ENCODE results near the gene HMG20B.

The HMG20B gene

DNA sequence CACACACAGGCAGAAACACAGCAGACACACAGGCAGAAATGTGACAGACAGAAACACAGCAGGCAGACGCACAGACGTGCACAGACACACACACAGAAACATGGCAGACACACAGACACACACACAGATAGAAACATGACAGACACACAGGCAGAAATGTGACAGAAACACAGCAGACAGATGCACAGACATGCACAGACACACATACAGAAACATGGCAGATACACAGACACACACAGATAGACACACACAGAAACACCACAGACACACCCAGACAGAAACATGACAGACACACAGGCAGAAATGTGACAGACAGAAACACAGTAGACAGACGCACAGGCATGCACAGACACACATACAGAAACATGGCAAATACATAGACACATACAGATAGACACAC lies 32.6 kb downstream of the HMG20B start:
- no peak for DNase-seq (ENCODE audit: extremely low read depth in 1 of 2, low read depth in 1 of 2)

DNA sequence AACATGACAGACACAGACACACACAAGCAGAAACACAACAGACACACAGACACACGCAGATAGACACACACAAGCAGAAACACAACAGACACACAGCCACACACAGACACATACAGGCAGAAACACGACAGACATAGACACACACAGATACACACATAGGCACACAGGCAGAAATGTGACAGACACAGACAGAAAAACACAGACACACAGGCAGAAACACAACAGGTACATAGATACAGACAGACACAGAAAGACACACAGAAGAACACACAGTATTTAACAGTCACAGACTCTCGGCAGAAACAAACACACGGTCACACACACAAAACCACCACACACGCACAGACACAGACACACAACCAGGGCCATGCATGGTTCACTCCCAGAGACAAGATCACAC lies 33.0 kb downstream of the HMG20B start:
- no peak for DNase-seq (ENCODE audit: extremely low read depth in 1 of 2, low read depth in 1 of 2)

DNA sequence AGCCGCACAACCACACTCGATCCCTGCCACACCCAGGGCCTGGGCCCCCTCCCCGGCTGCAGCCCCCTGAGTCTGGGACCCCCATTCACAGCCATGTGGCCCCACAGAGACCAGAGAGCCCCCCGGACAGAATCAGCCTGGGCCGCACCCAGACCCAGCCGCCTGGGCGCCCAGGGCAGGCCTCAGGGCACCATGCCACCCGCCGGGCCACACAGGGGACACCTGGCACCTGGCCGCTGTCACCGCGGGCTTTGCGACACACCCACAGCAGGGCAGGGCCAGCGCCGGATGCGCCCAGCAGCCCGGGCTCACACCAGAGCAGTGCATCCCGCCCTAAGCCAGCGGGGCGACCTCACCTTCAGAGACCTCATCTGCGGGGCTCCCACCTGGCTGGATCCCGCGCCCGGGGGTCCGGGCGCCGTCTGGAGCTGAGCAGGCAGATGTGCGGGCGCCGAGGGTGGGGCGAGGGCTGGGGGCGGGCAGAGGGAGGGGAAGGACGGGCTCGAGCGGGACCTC lies 33.5 kb downstream of the HMG20B start:
- peak in 1 of 2 donors; percentile 16 for DNase-seq (ENCODE audit: extremely low read depth in 1 of 2, low read depth in 1 of 2)

DNA sequence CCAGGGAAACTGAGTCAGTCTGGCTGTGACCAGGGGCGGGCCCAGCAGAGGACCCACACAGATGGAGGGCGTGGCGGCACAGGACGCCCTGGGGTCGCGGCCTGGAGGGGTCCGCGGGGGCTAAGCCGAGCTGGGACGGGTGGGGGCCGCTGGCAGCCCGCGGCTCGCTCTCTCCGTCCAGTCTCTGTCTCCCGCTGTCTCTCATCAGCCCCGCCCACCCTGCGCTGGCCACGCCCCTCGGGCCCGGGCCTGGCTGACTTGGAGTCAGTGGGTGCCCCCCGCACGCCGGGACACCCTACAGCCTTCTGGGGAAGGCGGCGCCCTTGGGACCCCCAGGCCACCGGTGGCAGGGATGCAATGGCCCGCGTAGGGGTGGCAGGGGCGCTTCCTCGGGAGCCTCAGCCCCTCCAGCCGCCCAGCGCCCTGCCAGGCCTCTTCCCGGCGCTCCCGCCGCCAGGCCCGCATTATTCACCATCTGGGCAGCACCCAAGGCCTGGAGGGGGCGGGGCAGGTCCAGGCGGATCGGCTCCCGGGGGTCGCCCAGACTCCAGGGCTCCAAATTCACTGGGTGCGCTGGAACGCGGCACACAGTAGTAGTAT lies 34.0 kb downstream of the HMG20B start, which contains the start of gene TBXA2R:
Gene TBXA2R (minus strand): TSS at position 186 of the 600 bp plus-strand sequence. CDS start 6,241 bp downstream, outside the sequence.
- peak in 1 of 2 donors; percentile 31 for DNase-seq (ENCODE audit: extremely low read depth in 1 of 2, low read depth in 1 of 2)

DNA sequence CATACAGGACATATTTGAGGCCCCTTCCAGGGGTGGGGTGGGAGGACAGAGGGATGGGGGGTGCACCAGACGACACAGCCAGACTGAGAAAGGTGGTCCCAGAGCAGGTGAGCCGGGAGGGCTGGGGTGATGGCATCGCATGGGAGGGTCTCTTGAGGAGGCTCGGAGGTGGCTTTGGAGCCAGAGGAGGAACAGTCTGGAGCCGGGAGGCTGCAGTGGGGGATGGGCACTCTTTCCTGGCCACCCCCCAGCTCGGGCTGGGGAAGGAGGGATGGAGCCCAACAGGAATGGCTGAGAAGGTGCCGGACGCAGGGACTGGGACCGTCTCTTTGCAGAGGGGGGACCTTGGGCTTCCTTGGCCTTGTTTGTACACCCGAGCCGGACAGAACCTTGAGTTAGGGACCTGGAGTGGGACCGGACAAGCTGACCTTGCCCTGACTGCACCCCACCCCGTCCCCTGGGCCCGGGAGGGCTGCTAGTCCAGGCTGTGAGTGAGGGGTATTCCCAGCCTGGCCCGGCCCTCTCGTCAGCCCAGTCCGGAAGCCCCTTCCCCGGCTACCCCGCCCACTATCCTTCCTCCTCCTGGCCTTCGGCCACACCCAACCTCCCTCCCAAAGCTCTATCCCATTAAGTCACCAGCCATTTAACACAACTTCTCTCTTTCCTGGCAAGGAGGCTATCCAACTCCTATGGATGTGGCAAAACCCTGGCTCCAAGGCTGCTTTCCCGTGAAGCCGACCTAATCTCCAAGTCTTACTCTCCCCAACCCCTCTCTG lies 34.7 kb downstream of the HMG20B start:
- DNase-seq (ENCODE audit: extremely low read depth in 1 of 2, low read depth in 1 of 2) = no peak

DNA sequence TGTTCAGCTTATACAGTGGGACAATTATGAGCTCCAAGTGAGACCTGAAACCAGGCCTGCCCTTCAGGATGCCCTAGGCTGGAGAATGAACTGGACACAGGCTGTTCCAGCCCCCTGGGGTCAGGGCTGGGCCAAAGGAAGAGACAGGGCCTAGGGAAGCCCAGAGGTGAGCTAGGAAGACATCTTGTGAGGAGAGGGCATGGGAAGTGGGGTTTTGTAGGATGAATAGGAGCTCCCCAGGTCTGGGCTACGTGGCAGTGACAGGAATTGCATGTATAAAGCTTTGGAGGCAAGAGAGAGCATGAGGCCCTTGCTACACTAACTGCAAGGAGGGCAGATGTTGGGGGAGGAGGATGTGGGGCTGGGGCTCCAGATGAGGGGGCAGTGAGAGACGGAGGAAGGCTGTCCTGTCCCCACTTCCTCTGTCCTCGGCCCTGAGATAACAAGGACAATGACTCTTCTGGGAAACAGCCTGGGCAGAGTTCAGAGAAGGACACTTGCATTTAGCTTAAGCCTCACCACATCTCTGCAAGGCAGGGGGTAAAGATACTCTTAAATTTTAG lies 35.4 kb downstream of the HMG20B start:
- no peak for DNase-seq (ENCODE audit: extremely low read depth in 1 of 2, low read depth in 1 of 2)

DNA sequence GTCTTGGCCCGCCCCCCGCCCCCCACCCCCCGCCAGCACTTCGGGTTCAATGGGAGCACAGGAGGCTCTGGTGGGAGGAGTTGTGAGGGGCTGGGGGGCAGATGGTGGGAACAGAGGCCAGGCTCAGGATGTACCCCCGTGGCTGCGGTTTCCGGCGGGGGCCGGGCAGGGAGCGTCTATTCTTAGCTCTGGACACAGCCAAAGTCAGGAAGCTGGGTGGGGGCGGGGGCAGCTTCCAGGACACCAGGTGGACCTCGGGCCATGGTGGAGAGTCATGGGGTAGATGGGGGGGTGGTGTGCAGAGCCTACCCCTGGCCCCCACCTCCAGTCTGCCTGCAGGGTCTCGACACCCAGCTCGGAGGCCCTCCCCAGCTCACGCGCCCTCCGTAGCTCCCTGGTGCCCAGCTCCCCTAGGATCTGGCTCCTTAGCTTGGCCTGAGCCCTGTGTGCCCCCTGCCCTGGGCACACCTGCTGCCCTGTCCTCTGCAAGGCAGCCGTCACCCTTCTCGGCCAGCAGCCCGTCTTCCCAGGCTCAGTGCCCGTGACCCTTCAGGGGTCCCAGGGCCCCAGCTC lies 36.1 kb downstream of the HMG20B start:
- DNase-seq (ENCODE audit: extremely low read depth in 1 of 2, low read depth in 1 of 2) = no peak

DNA sequence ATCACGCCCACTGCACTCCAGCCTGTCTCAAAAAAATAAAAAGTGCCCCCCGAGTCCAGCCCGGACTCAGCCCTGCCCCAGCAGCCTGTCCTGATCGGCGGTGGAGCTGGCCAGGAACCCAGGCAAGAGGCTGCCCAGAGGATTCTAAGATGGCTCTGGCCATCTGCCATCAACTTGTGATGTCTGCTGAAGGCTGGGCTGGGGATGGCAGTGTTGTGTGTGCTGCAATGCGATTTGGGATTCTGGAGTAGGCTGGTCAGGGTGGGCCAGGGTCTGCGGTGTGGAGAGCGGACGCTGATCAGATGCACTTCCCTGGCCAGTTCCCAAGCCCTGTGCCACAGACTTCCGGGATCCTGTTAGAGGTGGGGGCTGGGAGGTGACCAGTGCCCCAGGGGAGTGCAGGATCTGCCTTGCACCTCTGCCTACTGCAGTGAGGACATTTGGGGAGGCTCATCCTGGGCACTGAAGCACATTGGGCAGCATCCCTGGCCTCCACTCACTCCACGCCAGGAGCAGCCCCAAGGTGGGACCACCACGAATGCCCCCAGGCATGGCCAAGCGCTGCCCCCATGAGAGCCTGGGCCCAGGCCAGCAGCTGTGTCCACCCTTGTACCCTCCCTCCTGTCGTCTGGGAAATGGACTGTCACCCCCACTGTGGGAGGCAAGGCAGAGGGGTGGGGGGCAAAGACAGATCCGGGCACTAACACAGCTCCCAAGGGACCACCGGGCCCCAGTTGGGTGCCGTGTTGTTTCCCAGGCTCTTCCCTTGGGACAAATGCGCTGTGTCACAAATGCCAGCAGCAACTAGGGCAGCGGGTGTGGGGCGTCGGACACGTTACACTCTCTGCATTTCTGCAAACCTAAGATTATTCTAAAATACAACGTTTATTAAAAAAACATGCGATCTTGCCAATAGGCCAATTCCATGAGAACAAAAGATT lies 37.3 kb downstream of the HMG20B start:
- DNase-seq (ENCODE audit: extremely low read depth in 1 of 2, low read depth in 1 of 2) = no peak

DNA sequence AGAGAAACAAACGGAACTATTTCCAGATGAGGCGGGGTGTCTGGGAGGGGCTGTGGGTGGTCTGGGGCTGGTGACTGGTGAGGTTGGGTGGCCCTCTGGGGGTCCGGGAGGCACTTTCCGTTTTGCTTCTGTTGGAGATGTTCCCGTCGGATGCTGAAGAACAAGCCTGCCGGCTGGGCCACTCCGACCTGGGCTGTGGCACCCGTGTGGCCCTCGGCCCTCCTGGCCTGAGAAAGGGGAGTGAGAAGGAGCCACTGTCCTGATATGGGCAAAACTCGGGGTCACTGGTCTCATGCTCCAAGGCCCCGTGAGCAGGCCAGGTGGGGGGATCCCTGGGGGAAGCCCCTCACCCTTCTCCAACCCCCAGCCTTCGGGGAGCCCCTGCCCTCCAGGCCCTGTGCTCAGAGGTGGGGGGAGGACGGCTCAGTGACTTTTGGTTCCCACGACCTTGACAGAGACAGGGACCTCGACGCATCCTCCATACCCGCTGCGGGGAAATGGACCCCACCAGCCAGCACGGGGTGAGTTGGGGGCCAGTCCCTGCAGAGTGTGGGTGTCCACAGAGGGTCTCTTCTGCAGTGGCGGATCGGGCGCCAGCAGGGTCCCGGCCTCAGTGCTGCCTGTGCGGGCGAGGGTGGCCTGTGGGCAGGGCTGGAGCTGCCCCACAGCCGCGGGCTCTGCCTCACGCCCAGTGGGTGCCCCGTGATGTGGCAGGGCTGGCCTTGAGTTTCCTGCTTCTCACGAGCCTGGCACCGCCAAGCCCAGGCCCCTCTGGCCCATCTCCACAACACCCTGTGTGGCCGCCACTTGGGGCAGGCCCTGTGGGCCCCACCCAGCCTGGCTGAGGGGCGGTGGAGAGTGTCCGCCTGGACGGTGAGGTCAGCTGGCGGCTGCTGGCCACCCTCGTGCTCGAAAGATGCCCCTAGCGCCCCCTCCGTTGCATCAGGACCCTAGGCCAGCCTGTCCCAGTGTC lies 38.3 kb downstream of the HMG20B start:
- no peak for DNase-seq (ENCODE audit: extremely low read depth in 1 of 2, low read depth in 1 of 2)

DNA sequence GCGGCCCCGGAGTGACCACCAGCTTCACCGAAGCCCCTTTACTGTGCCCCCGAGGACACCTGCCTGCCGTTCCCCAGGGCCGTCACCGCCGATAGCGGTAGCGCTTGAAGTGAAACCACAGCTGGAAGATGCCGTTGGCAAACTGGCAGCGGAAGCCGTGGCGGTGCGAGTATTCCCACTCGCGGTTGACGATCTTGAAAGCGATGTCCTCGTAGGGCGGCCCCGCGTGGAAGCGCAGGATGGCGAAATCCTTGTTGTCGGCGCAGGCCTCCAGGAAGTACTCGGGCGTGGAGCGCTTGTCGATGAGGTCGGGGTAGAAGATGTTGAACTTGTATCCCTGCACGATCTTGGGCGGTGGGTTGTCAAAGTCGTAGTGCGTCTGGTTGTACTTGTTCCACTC lies 39.1 kb downstream of the HMG20B start:
- DNase-seq (ENCODE audit: extremely low read depth in 1 of 2, low read depth in 1 of 2) = no peak

DNA sequence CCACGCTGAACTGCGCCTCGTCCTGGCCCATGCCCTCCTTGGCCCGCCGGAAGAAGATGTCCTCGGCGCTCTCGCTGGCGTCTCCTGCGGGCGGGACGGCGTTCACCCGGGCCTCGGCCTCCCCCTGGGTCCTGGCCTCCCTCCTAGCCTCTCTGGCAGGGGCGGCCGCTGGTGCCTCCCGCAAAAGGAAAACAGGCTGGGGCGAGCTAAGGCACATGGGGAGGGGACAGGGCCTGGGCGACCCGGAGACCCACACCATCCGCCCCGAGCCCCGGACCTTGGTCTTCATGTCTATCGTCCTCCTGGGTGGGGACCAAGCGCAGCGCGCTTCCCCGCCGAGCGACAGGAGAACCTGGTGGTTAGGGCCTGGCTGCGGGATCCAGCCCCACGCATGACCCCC lies 39.6 kb downstream of the HMG20B start:
- no peak for DNase-seq (ENCODE audit: extremely low read depth in 1 of 2, low read depth in 1 of 2)

DNA sequence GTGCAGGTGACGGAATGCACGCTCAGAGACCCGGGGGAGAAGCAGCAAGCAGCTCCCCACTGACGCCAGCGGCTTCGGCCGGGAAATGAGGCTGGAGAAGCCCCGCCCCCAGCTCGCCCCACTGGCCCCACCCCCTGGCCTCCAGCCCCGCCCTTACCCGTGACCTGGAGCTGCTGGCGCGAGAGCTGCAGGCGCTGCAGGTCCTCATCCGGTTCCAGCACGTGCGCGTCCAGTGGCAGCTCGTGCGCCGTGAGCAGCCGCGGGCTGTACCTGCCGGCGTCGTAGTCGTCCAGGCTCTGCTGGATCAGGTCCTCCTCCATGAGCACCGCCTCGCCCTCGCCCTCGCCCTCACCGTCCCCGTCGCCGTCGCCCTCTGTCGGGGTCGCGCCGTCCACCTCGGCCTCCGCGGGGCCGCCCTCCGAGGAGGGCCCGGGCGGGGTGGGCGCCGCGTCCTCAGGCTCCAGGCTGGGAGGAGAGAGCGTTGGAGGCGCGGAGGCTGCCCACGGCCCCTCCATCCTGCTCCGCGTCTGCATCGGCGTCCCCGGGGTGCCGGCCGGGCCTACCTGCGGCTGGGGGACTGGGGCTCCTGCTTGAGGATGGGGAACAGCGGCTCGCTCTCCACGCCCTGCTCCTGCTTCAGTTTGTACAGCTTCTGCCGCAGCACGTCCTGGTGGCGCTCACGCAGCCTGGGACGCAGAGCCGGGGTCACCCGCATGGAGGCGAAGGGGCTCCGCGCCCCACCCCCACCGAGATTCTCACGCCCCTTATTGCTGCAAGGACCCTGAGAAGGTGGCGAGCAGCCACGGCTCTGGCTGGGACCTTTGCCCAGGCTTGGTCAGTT lies 40.4 kb downstream of the HMG20B start:
- DNase-seq (ENCODE audit: extremely low read depth in 1 of 2, low read depth in 1 of 2) = no peak

DNA sequence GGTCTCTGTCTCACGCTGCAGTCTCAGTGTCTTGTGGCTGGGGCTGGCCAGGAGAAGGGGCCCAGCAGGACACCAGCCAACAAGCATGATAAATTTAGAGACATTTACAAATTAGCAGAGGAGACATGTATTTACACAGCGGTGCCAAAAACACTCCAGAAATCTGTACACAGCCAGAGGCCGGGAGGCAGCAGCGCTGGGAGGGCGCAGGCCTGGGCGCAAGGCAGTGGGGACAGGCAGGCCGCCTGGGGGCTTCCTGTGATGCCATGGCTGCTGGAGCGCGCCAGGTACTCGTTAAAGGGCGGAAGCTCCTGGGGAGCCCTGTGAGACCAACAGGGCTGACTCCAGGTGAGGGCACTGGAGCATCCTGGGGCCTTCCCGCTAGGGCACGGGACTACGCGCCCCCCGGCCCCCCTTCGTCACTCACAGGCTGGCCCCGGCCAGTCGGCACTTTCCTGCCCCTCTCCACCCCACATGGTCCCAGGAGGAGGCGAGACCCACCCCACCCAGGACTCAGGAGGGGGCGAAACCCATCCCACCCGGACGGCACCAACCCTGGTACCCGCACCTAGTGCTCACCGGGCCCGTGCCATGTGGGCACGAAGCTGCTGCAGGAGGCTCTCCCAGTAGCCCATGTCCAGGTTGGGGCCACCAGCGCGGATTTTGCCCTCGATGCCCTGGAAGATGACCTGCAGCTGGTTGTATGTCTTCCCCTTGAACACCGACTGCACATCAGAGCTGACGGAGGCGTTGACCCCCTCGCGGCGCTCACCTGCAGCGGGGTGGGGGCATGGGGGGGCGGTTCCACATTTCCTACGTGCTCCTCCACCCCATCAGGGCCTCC lies 41.3 kb downstream of the HMG20B start:
- DNase-seq (ENCODE audit: extremely low read depth in 1 of 2, low read depth in 1 of 2) = no peak

DNA sequence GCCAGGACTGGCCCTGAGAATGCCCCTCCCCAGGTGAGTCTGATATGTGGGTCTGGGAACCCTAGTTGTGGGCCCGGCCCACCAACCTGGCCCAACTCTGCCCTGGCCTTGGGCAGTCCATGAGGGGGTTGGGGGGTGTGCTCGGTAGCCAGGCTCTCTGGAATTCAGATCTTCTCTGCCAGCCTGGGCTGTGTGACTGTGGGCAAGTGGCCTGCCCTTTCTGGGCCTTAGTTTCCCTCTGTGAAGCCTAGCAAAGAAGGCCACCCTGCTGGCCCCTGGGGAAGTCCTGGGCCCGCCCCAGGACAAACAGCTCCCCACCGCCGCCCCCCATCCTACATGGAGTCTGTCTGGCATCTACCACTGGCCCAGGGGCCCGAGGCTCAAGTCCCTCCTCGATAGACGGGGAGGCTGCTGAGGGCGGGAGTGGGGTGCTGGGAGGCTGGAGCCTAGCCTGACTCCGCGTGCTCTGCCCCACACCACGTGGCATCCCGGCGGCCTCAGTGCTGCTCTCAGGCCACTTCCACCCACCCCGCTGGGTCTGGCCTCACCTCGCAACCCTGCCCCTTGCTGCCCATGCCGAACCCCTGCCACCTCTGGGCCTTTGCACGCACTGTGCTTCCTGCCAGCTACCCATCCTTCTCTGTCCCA lies 42.2 kb downstream of the HMG20B start:
- no peak for DNase-seq (ENCODE audit: extremely low read depth in 1 of 2, low read depth in 1 of 2)

DNA sequence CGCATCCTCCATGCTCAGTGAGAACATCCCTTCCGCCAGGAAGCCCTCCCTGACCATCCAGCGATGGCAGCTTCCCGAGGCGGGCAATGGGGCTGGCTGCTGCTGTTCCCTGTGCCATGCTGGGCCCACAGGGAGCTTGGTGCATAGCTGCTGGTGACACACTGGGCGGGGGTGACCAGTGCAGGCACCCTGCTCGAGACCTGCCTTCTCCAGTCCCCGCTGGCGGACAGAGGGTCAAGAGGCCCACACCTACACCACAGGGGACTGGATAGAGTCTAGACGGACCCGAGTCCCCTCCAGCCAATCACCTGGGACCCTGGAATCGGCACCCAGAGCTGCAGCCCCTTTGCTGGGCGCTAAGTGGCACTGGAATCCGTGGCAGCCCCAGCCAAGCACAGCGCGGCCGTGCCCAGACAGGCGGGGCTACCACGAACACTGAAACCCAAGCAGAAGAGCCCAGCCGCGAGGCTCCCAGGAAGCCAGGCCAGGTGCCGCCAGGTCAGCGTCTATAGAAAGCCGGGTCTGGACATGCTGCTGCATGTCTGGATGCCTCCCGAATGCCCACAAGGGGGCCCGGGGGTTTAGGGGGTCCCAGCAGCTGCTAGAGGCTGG lies 42.9 kb downstream of the HMG20B start:
- no peak for DNase-seq (ENCODE audit: extremely low read depth in 1 of 2, low read depth in 1 of 2)

DNA sequence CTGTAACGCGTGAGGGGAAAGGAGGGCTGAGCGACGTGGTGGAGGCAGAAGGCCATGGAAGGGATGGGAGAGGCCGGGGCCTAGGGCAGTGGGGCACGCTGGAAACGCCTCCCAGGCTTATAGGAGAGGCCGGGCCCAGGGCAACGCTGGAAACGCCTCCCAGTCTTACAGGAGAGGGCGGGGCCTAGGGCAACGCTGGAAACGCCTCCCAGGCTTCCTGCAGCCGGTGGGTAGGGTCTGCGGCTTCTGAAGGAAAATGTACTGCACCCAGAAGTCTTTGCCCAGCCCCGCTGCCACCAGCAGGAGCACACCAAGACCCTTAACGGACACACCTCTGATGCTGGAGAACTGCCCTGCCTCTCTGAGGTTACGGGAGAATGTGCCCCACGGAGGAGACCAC lies 44.7 kb downstream of the HMG20B start:
- no peak for DNase-seq (ENCODE audit: extremely low read depth in 1 of 2, low read depth in 1 of 2)

Measured in activated CD8-positive, alpha-beta memory T cell treated with anti-CD3 and anti-CD28 coated beads for 1 hour (primary cell).